ENCODE results near the gene PTGDR. TPM values are rescaled to one million over a fixed set of nuclear protein-coding genes. Genes with fewer than 3 reads are reported as not detected.

PTGDR gene
- total RNA-seq, 1 experiment from 2014 or later: not detected

GRCh38 chr14:52307376-52307775 is 39.9 kb downstream of the PTGDR start:
- Histone ChIP-seq H3K36me3 (ENCODE audit: control insufficient read depth in 1 of 2, insufficient read depth in 2 of 2, low read length in 2 of 2) (no peaks in the 10 kb centered on the region), H3K27me3 (ENCODE audit: insufficient read depth, low read length) (no peaks in the 10 kb centered on the region), H3K4me1 (ENCODE audit: control insufficient read depth in 1 of 2, insufficient read depth in 2 of 2, low read length in 2 of 2) (no peaks in the 10 kb centered on the region), H3K9me3 (ENCODE audit: control insufficient read depth in 1 of 2, insufficient read depth in 1 of 2, low read depth in 1 of 2, low read length in 2 of 2) (no peaks in the 10 kb centered on the region), H3K9ac (ENCODE audit: low read length) (no peak overlapping the region), H2AFZ (ENCODE audit: low read depth, low read length, poor library complexity, severe bottlenecking) (no peak overlapping the region), H3K27ac (ENCODE audit: low read depth, low read length) (no peak overlapping the region), H4K20me1 (ENCODE audit: insufficient read depth) (no peaks in the 10 kb centered on the region), H3K9me2 (ENCODE audit: insufficient read depth) (no peaks in the 10 kb centered on the region), H3K4me2 (ENCODE audit: low read length) (no peak overlapping the region), H3K4me3 (replicated peaks in 1 of 2; ENCODE audit: low read depth in 1 of 2, low read length in 2 of 2) (no peak overlapping the region), H3K79me2 (ENCODE audit: insufficient read depth, low read length) (no peaks in the 10 kb centered on the region)
- ATAC-seq: no peak
- intact Hi-C loops (cut with micrococcal nuclease): loop anchor here (10.0 kb wide), 1 partner anchor 997 kb away; no protein-coding TSS in a partner anchor
- no peak for DNase-seq (ENCODE audit: low read depth, low spot score)
- RAD21 ChIA-PET (ENCODE audit: low non-redundant PET in 1 of 2, low total read pairs in 2 of 2, uncharacterized antibody in 2 of 2, unreplicated experiment in 2 of 2): no interaction called here
- CTCF ChIA-PET: no interaction called here
- POLR2A ChIA-PET: no interaction called here
- BruUV-seq (replicated peaks): no TSS peak
- TF ChIP-seq MAX (IDR thresholded peaks at IDR 0.05) (no peak), TCF7L2 (IDR thresholded peaks at IDR 0.05; ENCODE audit: borderline replicate concordance, extremely low read depth, insufficient read depth, insufficient read length) (no peak), CTCF (IDR thresholded peaks at IDR 0.05 in 2 of 3, conservative IDR thresholded peaks at IDR 0.05 in 1 of 3; ENCODE audit: borderline replicate concordance in 1 of 3, insufficient read depth in 1 of 3, low read depth in 2 of 3, low read length in 2 of 3) (no peak), POLR2AphosphoS5 (IDR thresholded peaks at IDR 0.05; ENCODE audit: low read depth, low read length) (no peak), ZBTB33 (IDR thresholded peaks at IDR 0.05; ENCODE audit: extremely low read depth, insufficient replicate concordance, low read length) (no peak), EGR1 (IDR thresholded peaks at IDR 0.05; ENCODE audit: low read depth) (no peak), POLR2A (IDR thresholded peaks at IDR 0.05; ENCODE audit: borderline replicate concordance, extremely low read depth, insufficient read depth, insufficient read length) (no peak), ZNF274 (IDR thresholded peaks at IDR 0.05; ENCODE audit: low read depth, low read length) (no peak), SRF (IDR thresholded peaks at IDR 0.05; ENCODE audit: low read depth) (no peak), CBX3 (IDR thresholded peaks at IDR 0.05; ENCODE audit: low read depth) (no peak), YY1 (IDR thresholded peaks at IDR 0.05; ENCODE audit: extremely low read depth, insufficient replicate concordance, low read depth, low read length) (no peak), SP1 (IDR thresholded peaks at IDR 0.05; ENCODE audit: low read depth) (no peak), JUND (IDR thresholded peaks at IDR 0.05) (no peak), REST (IDR thresholded peaks at IDR 0.05; ENCODE audit: low read depth) (no peak), EZH2 (IDR thresholded peaks at IDR 0.05) (no peak), ELF1 (IDR thresholded peaks at IDR 0.05; ENCODE audit: borderline replicate concordance, low read depth) (no peak), FOSL1 (IDR thresholded peaks at IDR 0.05; ENCODE audit: low read depth) (no peak), RAD21 (IDR thresholded peaks at IDR 0.05; ENCODE audit: low read depth) (no peak), ATF3 (IDR thresholded peaks at IDR 0.05) (no peak), CEBPB (IDR thresholded peaks at IDR 0.05; ENCODE audit: low read depth) (no peak)

Data from HCT116 (cell line).